MM.1S (cell line): ENCODE measurements around the gene RAB6B.

Experiments
- DNase-seq: peaks from one replicate; pipeline ENCODE4 v3.0.0-alpha.2; 2015
- H2AFZ ChIP-seq: fragments of 300-600 bp; sonication (generic); 2 replicates; pipeline ENCODE4 v1.6.0; 2016; ENCODE audit warnings: antibody characterized with exemption, low read length
- H3F3A ChIP-seq: fragments of 300-600 bp; sonication (generic); 2 replicates; pipeline ENCODE4 v1.6.1; 2016; ENCODE audit warnings: mild to moderate bottlenecking, antibody characterized with exemption, low read length, moderate library complexity, mixed read lengths; ENCODE audit not compliant: insufficient read depth
- H3K27ac ChIP-seq: fragments of 300-600 bp; sonication (generic); 2 replicates; pipeline ENCODE4 v1.5.1; 2016; ENCODE audit warnings: mild to moderate bottlenecking, low read length
- H3K27me3 ChIP-seq: fragments of 300-600 bp; sonication (generic); replicated peaks from 2 replicates; pipeline ENCODE4 v1.6.0; 2016; ENCODE audit warnings: low read length; ENCODE audit not compliant: insufficient read depth
- H3K36me3 ChIP-seq: fragments of 300-600 bp; sonication (generic); replicated peaks from 2 replicates; pipeline ENCODE4 v1.6.1; 2016; ENCODE audit warnings: mild to moderate bottlenecking, low read length, mixed read lengths; ENCODE audit not compliant: insufficient read depth
- H3K4me1 ChIP-seq: fragments of 300-600 bp; sonication (generic); 2 replicates; pipeline ENCODE4 v1.6.1; 2016; ENCODE audit warnings: low read length, mixed read lengths
- H3K4me2 ChIP-seq: fragments of 300-600 bp; sonication (generic); 2 replicates; pipeline ENCODE4 v1.6.0; 2016; ENCODE audit warnings: low read depth, low read length
- H3K4me3 ChIP-seq: fragments of 300-600 bp; sonication (generic); 2 replicates; pipeline ENCODE4 v1.5.1; 2016; ENCODE audit warnings: low read length, mixed read lengths
- H3K79me2 ChIP-seq: fragments of 300-600 bp; sonication (generic); 2 replicates; pipeline ENCODE4 v1.6.1; 2016; ENCODE audit warnings: mixed run types, low read length, mixed read lengths
- H3K9ac ChIP-seq: fragments of 300-600 bp; sonication (generic); 2 replicates; pipeline ENCODE4 v1.6.1; 2016; ENCODE audit warnings: low read length, mixed read lengths
- H3K9me2 ChIP-seq: fragments of 300-600 bp; sonication (generic); replicated peaks from 2 replicates; pipeline ENCODE4 v1.6.1; 2016; ENCODE audit warnings: mild to moderate bottlenecking, low read length, mixed read lengths; ENCODE audit not compliant: insufficient read depth
- H3K9me3 ChIP-seq: fragments of 300-600 bp; sonication (generic); replicated peaks from 2 replicates; pipeline ENCODE4 v1.6.1; 2016; ENCODE audit warnings: mild to moderate bottlenecking, low read length, mixed read lengths; ENCODE audit not compliant: insufficient read depth
- H4K20me1 ChIP-seq: fragments of 300-600 bp; sonication (generic); 2 replicates; pipeline ENCODE4 v1.6.1; 2016; ENCODE audit warnings: mild to moderate bottlenecking, low read length, moderate library complexity, mixed read lengths; ENCODE audit not compliant: insufficient read depth
- CTCF ChIP-seq: fragments of 300-600 bp; sonication (generic); IDR thresholded peaks from 2 replicates; pipeline ENCODE4 v1.5.1; 2016; ENCODE audit warnings: antibody characterized with exemption, low read length, mixed read lengths
- EZH2 ChIP-seq: fragments of 300-600 bp; sonication (generic); optimal IDR thresholded peaks from 2 replicates; pipeline ENCODE3; 2017; ENCODE audit warnings: low read depth, mild to moderate bottlenecking, antibody characterized with exemption, low read length, mixed read lengths
- EZH2phosphoT487 ChIP-seq: fragments of 300-600 bp; sonication (generic); IDR thresholded peaks from 2 replicates; pipeline ENCODE4 v1.6.1; 2018; ENCODE audit warnings: antibody characterized with exemption, low read length

RAB6B gene

GRCh38 chr3:133812872-133813271, 82.8 kb downstream of the RAB6B start:
- Histone ChIP-seq H3K4me2 (no peak overlapping the region), H4K20me1 (no peaks in the 10 kb centered on the region), H3K27ac (no peak overlapping the region), H3K9ac (no peak overlapping the region), H3K9me3 (no peaks in the 10 kb centered on the region), H3K79me2 (peaks cover 38% of the 10 kb centered on the region), H3K4me3 (no peak overlapping the region), H3K9me2 (no peaks in the 10 kb centered on the region), H3K4me1 (0 out of 2 replicates have a peak, but pooled peaks cover 7% of the 10 kb centered on the region), H2AFZ (no peak overlapping the region), H3F3A (no peaks in the 10 kb centered on the region), H3K36me3 (peaks cover 17% of the 10 kb centered on the region; the same call in 1 of the 2 replicates), H3K27me3 (no peaks in the 10 kb centered on the region)
- TF ChIP-seq EZH2 = no peak
- no peak for TF ChIP-seq CTCF
- no peak for TF ChIP-seq EZH2phosphoT487
- no peak for DNase-seq

- no peaks in the 10 kb centered on the region for H3F3A ChIP-seq
- H3K9me3 ChIP-seq = no peaks in the 10 kb centered on the region
- peak within 1 kb of the TSS; percentile 47 for H3K27ac ChIP-seq
- peak within 1 kb of the TSS; percentile 89 for H3K4me2 ChIP-seq
- peak; percentile 96 for DNase-seq
- peak within 1 kb of the TSS; percentile 97 for H2AFZ ChIP-seq
- H3K9ac ChIP-seq = peak within 1 kb of the TSS; percentile 82
- H4K20me1 ChIP-seq = no peaks in the 10 kb centered on the region
- H3K4me1 ChIP-seq = peaks cover 18% of the 10 kb centered on the region
- peak within 1 kb of the TSS; percentile 82 for H3K4me3 ChIP-seq
- no peaks in the 10 kb centered on the region for H3K27me3 ChIP-seq
- H3K36me3 ChIP-seq = peaks cover 10% of the 10 kb centered on the region
- no peak for TF ChIP-seq CTCF
- TF ChIP-seq EZH2 = no peak
- no peak for TF ChIP-seq EZH2phosphoT487
- no peaks in the 10 kb centered on the region for H3K9me2 ChIP-seq
- peaks cover 42% of the 10 kb centered on the region for H3K79me2 ChIP-seq
Measured at GRCh38 chr3:133805702-133806475, 89.8 kb downstream of the RAB6B start, which contains the start of gene SRPRB. Gene SRPRB, plus strand, starts transcription at chr3:133805815. Its CDS starts 34 bp downstream, at chr3:133805849.

- Histone ChIP-seq H3K4me3 (peak overlapping the region; percentile 82), H3K27me3 (no peaks in the 10 kb centered on the region), H3K79me2 (peaks cover 41% of the 10 kb centered on the region), H3K4me2 (peak overlapping the region; percentile 89), H3K36me3 (peaks cover 10% of the 10 kb centered on the region), H2AFZ (peak overlapping the region; percentile 97), H3K9me2 (no peaks in the 10 kb centered on the region), H3K4me1 (peaks cover 15% of the 10 kb centered on the region), H3K9ac (no peak overlapping the region; the same call in 1 of the 2 replicates), H4K20me1 (no peaks in the 10 kb centered on the region), H3F3A (no peaks in the 10 kb centered on the region), H3K9me3 (no peaks in the 10 kb centered on the region), H3K27ac (no peak overlapping the region)
- TF ChIP-seq EZH2phosphoT487 (no peak), CTCF (no peak), EZH2 (no peak)
- DNase-seq = no peak
Measured at GRCh38 chr3:133805384-133805701, 90.3 kb downstream of the RAB6B start.
